Globus pallidus (tissue), 1 donor: Measurements from ENCODE around the gene ELFN1.
A peak's percentile ranks its signal among the peaks of the same experiment; 100 is the strongest.

Source experiments
- DNase-seq: peaks from one replicate; pipeline ENCODE4 v3.0.0-alpha.2; 2015; ENCODE audit warnings: low spot score

Gene ELFN1

DNA sequence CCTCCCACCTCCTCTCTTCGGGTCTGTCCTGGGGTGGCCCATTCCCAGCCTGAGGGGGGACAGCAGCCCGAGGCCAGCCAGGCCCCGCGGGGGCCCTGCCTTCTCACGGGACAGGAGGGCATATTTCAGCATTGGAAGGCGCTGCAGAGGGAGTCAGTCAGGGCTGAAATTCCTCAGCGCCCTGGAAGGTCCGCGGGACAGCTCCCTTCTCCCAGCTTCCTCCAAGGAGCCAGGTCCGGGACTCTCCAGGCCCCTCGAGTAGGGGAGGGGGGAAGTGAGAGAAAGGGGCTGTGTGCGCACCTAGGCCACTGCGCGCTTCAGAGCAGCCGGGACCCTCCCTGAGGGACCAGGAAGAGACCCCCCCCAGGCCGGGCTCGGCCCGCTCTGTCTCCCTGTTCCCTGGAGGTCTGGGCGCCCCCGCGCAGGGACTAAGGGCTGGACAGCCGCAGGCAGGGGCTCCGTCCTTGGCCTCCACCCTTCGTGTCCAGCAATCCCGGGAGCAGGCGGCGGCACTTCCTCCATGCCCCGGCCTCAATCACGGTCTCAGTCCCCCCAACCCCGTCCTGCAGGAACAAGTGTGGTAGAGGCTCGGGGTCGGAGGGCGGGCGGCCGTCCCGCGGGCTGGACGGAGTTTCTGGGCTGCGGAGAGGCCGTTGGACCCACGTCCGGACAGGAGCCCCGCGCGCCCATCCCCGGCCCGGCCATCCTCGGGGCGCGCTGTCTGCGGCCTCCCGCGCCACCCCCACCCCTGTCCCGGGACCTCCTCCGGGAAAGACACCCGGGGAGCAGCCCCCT, 6.0 kb upstream of the ELFN1 start:
- no peak for DNase-seq

GRCh38 chr7:1664711-1665548, 5.1 kb upstream of the ELFN1 start:
- peak; percentile 20 for DNase-seq

DNA sequence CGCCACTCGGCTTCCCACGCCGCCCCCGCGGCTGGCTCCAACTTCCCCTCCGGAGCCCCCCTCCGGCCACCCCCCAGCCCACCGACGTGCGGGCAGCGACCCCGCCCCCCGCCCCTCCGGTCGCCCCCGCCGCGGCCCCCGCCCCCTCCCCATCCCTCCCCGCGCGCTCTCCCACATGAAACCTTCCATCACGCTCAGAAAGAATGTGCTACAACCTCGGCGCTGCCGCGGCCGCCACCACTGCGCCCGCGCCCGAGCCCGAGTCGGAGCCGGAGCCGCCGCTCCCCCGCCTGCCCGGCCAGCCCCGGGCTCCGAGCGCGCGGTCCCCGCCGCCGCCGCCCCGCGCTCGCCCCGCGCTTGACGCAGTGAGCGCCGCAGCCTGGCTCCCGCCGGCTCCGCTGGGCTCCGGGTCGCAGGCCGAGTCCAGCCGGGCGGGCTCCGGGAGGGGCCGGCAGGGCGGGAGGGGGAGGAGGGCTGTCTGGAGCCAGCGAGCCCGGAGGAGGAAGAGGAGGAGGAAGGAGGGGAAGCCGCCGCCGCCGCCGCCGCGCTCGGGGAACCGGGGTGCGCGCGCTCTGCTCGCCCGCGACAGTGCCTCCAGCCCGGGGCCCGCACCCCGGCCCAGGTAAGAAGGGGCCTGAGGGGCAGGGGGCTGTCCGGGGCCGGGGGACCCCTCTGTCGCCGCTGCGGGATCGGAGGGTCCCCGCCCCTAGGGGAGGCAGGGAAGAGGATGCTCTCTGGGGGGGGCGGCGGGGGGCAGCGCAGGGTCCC, 4.3 kb upstream of the ELFN1 start:
- DNase-seq, result no peak

DNA sequence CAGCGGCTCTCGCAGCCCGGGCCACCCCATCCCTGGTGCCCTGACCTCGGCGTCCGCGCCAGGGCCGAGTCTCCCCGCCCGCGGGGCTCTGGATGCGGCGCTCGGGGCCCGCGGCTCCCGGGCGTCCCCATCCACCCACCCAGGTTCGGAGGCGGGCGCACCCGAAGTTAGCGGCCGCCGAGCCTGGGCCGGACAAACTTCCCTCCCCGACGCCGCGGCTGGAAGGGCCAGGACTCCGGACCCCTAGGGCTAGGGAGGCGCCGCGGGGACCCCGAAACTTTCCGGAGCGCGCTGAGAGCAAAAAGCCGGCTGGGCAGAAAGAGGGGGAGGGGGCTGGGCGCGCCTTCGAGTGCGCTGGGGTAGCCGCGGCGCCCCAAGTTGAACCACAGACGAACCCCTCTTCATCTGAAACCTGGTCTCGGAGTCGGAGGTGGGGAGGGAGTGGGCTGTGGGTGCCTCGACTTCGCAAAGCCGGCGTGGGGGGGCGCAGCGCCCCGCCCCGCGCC, 3.7 kb upstream of the ELFN1 start:
- DNase-seq, result no peak

GRCh38 chr7:1666823-1667565, 3.1 kb upstream of the ELFN1 start:
- DNase-seq, result no peak

DNA sequence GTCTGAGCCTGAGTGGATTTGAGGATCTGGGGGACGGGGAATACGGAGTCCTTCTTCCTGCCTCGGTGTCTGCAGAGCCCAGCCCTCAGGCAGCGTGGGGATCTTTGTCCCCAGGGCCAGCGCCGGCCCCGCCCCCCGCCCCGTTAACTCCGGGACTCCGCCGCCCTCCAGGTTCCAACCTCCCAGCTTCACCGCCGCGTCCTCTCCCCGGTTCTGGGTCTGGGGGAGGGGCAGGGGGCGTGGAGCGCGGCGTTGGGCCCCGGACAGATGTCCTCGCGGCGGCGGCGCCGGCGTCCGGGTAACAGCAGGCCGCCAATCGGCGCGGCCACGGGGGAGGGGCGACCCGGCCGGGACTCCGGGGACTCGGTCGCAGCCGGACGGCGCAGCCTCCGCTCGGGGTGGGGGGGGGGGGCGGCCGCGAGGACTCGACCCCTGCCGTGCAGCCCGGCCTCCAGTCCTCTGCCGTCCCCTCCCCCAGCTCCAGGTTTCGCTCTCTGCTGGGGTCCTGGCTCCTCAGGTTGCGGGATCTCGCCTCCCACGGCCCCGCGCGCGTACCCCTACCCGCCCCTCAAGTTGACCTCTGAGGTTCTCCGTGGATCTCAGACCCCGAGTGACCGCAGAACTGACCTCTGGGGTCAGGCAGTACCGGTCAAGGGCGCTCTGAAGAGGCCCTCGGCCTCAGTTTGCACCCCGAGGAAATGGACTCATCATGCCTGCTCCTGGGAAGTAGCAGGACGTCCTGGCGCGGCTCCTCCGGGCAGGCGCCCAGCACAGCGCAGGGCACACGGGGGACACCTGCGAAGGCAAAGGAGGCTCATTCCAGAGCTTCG, 2.3 kb upstream of the ELFN1 start:
- no peak for DNase-seq

- DNase-seq, result no peak
Measured at GRCh38 chr7:1668396-1669063, 1.5 kb upstream of the ELFN1 start.

- no peak for DNase-seq
Measured at GRCh38 chr7:1669064-1669951, 769 bp upstream of the ELFN1 start.

GRCh38 chr7:1670894-1671593, 967 bp downstream of the ELFN1 start:
- no peak for DNase-seq

DNA sequence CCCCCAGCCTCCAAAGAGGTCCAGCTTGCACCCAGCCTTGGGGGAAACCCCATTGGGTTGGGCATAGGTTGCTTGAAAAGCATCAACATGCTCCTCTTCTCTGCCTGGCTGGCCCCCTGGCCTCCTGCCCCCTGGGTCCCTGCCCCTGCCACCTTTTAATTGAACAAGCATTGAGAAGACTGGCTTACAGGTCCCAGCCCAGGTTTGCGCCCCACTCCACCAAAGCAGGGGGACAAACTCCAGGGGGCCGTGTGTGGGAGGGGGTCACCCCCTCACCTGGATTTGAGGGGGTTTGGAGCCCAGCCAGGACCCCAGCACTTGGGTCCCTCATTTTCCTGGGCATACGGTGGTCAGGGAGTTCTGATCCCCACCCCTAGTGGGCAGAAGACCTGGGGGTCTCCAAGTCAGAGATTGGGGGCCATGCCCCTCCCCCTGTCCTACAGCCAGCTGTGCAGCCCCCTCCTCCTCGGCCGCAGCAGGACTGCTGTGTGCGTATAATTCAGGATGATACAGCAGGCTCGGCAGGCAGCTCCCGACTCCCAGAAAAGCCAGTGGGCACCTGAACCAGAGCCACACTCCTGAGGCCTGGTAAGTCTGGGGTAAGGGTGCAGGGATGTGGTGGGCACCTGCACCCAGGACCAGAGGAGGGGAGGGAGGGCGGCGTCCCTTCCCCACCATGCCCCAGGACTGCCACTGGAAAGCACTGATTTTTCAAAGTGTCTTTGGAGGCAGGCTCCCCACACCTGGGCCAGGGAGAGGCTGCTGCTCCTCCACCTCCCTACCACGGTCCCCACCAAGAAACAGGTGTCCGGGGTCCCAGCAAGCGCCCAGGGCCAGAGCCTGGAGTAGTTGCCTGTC, 1.7 kb downstream of the ELFN1 start:
- no peak for DNase-seq

DNA sequence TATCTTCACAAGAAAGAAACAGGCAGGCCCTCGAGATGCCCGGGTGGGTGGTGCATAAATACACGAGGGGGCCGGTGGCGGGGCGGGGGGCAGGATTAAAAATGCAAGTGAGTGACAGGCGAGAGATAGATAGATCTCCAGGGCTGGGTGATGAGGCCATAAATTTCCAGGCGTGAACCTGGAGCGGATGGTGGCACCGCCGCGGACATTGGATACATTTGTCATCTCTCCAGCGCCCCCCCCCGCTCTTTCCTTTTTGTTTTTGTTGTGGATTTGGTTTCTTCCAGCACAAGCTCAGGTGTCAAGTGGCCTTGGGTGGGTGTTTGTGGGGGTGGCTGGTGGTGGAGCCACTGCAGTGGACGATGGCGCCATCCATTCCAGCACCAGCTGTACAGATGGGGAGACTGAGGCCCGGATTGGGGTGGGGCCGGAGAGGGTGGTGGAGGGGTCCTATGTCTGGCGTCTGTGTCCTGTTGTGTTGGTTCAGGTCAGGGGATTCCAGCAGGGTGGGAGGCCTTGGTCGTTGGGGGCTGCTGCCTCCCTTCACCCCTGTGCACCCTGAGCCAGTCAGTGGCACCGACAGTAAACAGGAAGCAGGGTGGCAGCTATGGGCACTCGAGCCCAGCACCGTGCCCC, 2.9 kb downstream of the ELFN1 start:
- no peak for DNase-seq

DNA sequence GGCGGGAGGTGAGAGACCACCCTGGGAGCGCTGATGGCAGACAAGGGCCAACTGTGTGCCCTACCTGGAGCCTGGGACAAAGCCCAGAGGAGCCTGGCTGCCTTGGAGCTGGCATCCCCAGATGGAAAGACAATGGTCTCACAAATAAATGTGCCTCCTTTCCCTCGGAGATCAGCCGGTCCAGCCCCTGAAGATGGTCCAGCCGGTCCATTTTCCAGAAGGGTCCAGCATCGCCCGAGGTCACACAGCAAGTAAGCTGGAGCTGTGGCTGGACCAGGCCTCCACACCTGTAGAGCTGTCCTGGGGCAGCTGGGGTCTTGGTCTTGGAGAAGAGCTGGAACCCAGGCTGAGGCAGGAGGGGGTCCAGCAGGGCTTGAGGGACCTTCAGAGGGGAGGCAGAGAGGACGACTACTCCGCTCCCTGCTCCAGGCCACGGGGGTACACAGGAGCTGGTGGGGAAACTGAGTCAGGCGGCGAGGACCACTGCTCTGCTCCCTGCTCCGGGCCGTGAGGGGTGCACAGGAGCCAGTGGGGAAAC, 3.6 kb downstream of the ELFN1 start:
- no peak for DNase-seq

DNA sequence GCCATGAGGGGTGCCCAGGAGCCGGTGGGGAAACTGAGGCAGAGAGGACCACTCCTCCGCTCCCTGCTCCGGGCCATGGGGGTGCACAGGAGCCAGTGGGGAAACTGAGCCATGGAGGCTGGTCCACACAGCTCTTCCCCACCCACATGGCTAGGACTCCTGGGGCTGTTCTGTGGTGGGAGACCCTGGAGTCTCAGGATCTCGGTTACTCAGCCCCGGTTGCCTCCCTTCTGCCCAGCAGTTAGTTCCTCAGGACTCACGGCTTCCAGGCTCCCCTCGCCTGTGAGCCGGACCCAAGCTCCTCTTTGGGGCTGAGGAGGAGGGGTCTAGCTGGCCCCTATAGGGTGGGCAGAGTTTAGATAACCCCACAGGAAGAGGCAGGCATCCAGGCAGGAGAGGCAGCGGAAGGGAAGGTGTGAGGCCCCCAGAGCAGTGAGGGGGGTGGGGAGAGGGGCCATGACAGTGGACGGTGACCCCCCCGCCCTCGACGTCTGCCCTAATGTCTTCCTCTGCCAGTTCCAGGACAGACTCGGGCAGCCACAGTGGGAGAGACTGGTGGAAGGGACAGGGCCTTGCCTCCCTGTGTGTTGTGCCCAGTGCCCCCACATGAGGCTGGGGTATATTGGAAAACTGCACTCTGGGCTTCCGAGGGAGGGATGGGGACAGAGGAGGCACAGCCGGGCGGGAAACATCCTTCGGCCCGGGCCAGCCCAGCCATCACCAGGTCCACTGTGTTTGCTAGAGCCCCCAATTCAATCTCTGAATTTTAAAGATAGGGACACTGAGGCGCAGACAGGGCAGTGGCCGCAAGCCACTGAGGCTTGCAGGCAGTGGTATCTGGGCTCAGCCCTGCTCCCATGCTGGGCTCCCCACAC, 4.3 kb downstream of the ELFN1 start:
- DNase-seq, result no peak

GRCh38 chr7:1675036-1675671, 5.1 kb downstream of the ELFN1 start:
- no peak for DNase-seq
